Vein endothelial cell (primary cell): Measurements from ENCODE around the gene INSM2. TPM values are rescaled to one million over a fixed set of nuclear protein-coding genes. Genes with fewer than 3 reads are reported as not detected.

Experiments used
- total RNA-seq: library from RNA; depleted of rRNA; stranded (reverse); fragments of >200 nt; gene quantifications from 2 replicates; pipeline ENCODE4 v1.2.3, GENCODE V29; 2012

INSM2 gene, protein sequence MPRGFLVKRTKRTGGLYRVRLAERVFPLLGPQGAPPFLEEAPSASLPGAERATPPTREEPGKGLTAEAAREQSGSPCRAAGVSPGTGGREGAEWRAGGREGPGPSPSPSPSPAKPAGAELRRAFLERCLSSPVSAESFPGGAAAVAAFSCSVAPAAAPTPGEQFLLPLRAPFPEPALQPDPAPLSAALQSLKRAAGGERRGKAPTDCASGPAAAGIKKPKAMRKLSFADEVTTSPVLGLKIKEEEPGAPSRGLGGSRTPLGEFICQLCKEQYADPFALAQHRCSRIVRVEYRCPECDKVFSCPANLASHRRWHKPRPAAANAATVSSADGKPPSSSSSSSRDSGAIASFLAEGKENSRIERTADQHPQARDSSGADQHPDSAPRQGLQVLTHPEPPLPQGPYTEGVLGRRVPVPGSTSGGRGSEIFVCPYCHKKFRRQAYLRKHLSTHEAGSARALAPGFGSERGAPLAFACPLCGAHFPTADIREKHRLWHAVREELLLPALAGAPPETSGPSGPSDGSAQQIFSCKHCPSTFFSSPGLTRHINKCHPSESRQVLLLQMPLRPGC
- total RNA-seq: not detected in 2 replicates

DNA sequence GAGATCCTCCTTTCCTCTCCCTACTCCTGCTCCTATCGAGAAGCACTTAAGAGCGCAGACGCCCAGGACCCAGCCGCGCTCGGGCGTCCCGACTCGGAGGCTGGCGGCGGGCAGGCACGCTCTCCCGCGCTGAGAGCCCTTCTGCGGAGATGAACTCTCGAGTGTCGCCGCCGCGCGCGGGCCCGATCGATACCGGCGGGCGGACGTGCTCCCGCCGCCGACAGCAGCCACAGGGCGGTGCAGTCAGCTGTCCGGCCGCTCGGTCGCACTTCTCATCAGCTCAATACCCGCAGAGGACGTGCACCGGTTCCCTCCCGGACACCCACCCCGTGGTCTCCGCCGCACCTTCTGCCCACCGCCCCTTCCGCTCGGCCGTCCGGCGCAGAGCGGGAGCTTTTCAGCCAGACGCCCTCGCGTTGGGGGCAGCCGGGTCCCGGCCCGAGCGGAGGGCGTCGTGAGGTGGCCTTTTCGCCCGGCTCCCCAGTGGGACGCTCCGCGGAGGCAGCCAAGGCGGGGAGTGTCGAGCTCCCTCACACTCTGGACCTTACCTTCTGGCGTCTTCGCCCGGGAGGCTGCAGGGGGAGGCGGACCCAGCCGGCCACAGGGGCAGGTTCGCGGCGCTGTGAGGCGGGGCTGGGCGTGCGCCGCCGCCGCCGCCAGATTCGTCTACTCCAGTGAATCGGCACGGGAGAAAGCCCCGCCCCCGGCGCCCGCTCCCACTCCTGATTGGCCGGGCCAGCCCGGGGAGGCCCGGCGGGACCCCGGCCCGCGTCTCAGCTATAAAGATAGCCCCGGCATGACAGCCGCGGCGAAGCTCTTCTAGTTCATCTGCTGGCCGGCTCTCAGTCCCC is at the start of gene INSM2:
TSS of gene INSM2 (plus strand) at position 808 of the 851 bp plus-strand sequence. CDS start 89 bp downstream, outside the sequence.

Other genes with a start within 250 kb of the INSM2 start
- 207 and 246 TPM in 2 replicates for gene PSMA6, start 241.8 kb upstream of the INSM2 start, total RNA-seq
- gene NFKBIA, start 129.4 kb upstream of the INSM2 start, total RNA-seq: 122 and 130 TPM in 2 replicates